Choroid plexus epithelial cell (primary cell): ENCODE data around the gene CEP63.

Experiments used
- DNase-seq: peaks from one replicate; pipeline ENCODE4 v3.0.0-alpha.2; 2010; ENCODE audit warnings: low read depth
- H3K4me3 ChIP-seq: 2 replicates; pipeline ENCODE4 v1.5.1; 2011; ENCODE audit warnings: low read depth, mild to moderate bottlenecking, control low read depth, low read length, moderate library complexity
- TF ChIP-seq, protein P1 (sequence below): conservative IDR thresholded peaks from 2 replicates; pipeline ENCODE4 v1.5.1; 2011; ENCODE audit warnings: low read depth, mild to moderate bottlenecking, control low read depth, inconsistent platforms, low read length, moderate library complexity

CEP63 gene

DNA sequence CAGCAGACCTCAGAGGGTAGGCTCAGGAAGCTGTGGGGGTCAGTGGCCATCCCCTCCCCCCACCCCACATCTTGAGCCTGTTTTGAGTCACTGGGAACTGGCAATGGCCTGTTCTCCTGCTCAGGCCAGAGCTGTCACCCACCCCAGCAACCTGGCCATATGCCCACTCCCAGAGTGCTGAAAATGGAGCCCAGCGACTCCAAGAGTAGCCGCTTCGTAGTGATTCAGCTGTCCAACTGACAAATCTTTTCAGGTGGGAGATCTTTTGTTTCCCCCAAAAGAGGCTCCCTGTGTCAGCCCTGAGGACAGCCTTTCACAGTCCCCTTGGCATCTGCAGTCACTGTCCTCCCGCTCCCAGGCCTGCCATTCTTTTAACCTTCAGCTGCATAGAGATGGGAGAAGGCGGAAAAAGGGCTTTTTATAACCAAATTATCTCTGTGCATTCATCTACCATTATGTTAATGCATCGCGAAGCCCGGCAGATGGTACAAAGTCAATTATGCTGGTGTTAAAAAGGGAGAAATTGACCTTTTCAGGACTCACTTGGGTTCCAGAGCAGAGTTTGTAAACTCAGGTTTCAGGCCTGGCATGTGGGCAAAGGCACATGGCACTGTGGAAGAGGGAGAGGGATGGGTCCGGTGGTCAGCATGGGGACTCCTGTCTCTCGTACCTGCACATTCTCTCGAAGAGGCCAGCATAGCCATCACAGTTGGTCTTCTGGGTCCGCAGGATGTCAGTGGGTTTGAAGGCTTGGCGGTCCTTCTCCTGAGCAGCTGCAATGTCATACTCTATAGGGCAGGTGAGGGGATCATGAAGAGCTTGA, 132.8 kb downstream of the CEP63 start:
- no peak for DNase-seq
- TF ChIP-seq, protein P1, sequence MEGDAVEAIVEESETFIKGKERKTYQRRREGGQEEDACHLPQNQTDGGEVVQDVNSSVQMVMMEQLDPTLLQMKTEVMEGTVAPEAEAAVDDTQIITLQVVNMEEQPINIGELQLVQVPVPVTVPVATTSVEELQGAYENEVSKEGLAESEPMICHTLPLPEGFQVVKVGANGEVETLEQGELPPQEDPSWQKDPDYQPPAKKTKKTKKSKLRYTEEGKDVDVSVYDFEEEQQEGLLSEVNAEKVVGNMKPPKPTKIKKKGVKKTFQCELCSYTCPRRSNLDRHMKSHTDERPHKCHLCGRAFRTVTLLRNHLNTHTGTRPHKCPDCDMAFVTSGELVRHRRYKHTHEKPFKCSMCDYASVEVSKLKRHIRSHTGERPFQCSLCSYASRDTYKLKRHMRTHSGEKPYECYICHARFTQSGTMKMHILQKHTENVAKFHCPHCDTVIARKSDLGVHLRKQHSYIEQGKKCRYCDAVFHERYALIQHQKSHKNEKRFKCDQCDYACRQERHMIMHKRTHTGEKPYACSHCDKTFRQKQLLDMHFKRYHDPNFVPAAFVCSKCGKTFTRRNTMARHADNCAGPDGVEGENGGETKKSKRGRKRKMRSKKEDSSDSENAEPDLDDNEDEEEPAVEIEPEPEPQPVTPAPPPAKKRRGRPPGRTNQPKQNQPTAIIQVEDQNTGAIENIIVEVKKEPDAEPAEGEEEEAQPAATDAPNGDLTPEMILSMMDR = no peak
- H3K4me3 ChIP-seq = no peak overlapping the region

DNA sequence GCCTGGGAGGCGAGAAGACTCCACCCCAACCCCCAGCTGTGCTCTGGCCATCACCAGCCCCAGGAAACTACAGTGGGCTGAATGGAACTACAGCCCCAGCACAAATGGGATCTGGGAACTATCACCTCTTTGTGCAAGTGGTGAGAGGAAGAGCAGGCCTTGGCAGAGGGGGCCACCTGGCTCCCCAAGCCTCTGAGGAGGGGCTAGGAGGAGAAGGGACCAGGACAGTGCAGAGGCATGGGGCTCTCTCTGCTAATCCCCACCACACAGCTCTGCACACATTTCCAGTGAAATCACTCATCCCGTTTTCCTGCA, 133.4 kb downstream of the CEP63 start:
- TF ChIP-seq, protein P1 = no peak
- no peak overlapping the region for H3K4me3 ChIP-seq
- DNase-seq = no peak

DNA sequence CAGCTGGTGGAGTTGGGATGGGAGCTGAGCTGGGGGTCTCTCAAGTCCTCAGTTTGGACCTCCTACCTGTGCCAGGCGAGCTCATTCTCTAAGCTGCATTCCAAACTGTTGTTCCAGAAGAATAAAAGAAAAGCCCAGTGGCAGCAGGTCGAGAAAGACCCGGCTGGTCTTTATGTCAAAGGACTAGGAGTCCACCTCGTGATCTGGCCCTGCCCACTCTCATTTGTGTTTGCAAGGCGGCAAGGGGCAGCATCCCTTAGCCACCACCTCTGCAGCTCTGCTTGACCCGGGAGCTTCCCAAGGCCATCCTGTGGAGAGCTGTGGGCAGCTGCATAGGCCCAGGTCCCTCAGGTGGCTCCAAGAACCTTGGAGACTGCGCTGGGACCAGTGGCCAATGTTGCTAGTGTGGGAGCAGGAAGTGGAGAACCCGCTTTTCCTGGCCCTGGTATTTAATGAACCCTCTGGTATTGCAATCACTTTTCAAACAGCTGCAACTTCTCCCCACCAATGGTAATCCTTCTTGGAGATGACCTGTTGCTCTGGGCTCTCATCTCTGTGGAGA, 134.1 kb downstream of the CEP63 start:
- TF ChIP-seq, protein P1 = no peak
- no peak overlapping the region for H3K4me3 ChIP-seq
- DNase-seq = no peak

DNA sequence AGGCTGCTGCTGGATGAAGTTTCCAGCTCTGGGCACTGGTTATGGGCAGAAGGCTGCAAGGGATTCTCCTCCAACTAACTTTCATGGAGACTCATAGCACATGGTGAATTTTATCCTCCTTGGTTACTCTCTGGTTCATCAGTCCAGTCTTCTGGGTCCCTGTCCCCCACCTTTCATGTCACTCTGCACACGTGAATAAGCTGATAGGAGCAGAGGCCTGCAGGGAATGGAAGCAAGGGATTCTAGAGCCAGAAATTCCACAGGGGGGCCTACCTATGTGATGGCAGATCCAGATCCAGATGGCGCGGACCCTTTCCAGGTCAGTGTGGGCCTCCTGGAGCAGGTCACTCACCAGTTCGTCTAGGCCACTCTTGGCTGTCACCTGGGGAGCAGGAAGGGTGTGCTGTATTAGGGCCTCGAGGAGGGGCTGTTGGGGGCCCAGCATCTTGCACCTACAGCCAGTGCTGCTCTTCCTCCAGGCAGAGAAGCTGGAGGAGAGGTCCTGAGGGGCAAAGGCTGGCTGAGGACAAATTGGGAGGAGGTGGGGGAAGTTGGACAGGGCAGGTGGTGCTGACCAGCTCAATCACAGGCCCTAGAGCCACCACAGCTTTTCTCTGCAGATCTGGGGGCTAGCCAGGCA, 134.7 kb downstream of the CEP63 start:
- TF ChIP-seq, protein P1 = no peak
- no peak overlapping the region for H3K4me3 ChIP-seq
- no peak for DNase-seq

DNA sequence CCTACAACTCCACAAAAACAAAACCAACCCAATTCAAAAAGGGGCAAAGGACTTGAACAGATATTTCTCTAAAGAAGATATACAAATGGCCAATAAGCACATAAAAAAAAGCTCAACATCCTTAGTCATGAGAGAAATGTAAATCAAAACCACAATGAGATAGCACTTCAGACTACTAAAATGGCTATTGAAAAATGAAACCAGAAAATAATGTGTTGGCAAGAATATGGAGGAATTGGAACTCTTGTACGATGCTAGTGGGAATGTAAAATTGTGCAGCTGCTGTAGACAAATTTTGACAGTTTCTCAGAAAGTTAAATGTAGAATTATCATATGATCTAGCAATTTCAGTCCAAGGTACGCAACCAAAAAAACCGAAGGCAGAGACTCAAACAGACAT, 136.0 kb downstream of the CEP63 start:
- TF ChIP-seq, protein P1 = no peak
- no peak overlapping the region for H3K4me3 ChIP-seq
- DNase-seq = peak; percentile 44

DNA sequence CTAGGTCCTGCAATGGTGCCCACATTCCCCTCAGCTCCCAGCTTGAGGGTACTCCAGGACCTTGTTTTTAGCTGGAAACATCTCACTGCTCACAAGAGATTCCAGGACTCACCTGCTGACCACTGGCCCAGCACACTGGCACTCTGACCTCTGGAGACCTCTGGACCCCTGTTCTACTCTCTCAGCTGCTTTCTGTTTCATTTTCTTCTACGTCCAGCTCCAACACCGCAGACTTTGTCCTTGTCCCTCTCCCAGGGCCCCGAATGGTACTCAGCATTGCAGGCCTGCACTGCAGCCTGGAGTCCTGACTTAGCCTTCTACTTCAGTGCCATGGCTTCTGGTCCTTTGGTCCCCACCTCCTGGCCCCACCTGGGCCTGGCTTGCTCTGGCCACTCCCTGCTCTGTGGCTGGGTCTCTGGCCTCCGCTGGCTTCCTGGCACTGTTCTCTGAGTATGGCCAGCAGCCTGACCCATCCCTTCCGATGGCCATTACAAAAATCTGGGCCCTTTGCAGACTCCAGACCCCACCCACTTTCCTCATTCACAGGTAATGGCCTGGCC, 137.0 kb downstream of the CEP63 start:
- H3K4me3 ChIP-seq = no peak overlapping the region
- no peak for DNase-seq
- TF ChIP-seq, protein P1 = no peak
